PC-3 (cell line): ENCODE results near the gene LHFPL3.

ENCODE experiments used
- CTCF ChIP-seq: fragments of 300-600 bp; sonication (generic); conservative IDR thresholded peaks from 2 replicates; pipeline ENCODE4 v1.5.1; 2017; ENCODE audit warnings: antibody characterized with exemption, low read depth, mild to moderate bottlenecking, low read length
- EZH2 ChIP-seq: fragments of 300-600 bp; sonication (generic); IDR thresholded peaks from one replicate; pipeline ENCODE4 v1.6.1; 2017; ENCODE audit warnings: antibody characterized with exemption, mild to moderate bottlenecking, low read length; ENCODE audit not compliant: unreplicated experiment
- EZH2phosphoT487 ChIP-seq: fragments of 300-600 bp; sonication (generic); IDR thresholded peaks from 2 replicates; pipeline ENCODE4 v1.6.1; 2018; ENCODE audit warnings: mild to moderate bottlenecking, antibody characterized with exemption, low read length, borderline replicate concordance

- no peak for TF ChIP-seq CTCF
- no peak for TF ChIP-seq EZH2
- TF ChIP-seq EZH2phosphoT487, result no peak
Observed at GRCh38 chr7:104895522-104896236, 567.3 kb downstream of the LHFPL3 start.
